Parathyroid adenoma (tissue), 2 donors: ENCODE measurements around the gene NECAP2.

Source experiments
- H2AFZ ChIP-seq: fragments of 300-600 bp; sonication (generic); one replicate; pipeline ENCODE4 v1.7.0; 2017; ENCODE audit warnings: antibody characterized with exemption, mild to moderate bottlenecking
- H3K27ac ChIP-seq: fragments of 300-600 bp; sonication (generic); one replicate; pipeline ENCODE4 v1.7.0; 2017
- H3K27me3 ChIP-seq: fragments of 300-600 bp; sonication (generic); one replicate; pipeline ENCODE4 v1.7.0; 2017; ENCODE audit warnings: low read length; ENCODE audit not compliant: control insufficient read depth, insufficient read depth
- H3K36me3 ChIP-seq: fragments of 300-600 bp; sonication (generic); one replicate; pipeline ENCODE4 v1.7.0; 2017; ENCODE audit warnings: low read length; ENCODE audit not compliant: control insufficient read depth, insufficient read depth
- H3K4me1 ChIP-seq: fragments of 300-600 bp; sonication (generic); one replicate; pipeline ENCODE4 v1.7.0; 2017; ENCODE audit warnings: control low read depth
- H3K4me2 ChIP-seq: fragments of 300-600 bp; sonication (generic); one replicate; pipeline ENCODE4 v1.7.0; 2017; ENCODE audit warnings: low read length
- H3K4me3 ChIP-seq: fragments of 300-600 bp; sonication (generic); one replicate; pipeline ENCODE4 v1.7.0; 2017; ENCODE audit warnings: low read depth, low read length
- H3K79me2 ChIP-seq: fragments of 300-600 bp; sonication (generic); one replicate; pipeline ENCODE4 v1.7.0; 2017; ENCODE audit warnings: control low read depth
- H3K9ac ChIP-seq: fragments of 300-600 bp; sonication (generic); one replicate; pipeline ENCODE4 v1.7.0; 2017; ENCODE audit warnings: mild to moderate bottlenecking
- H3K9me3 ChIP-seq: fragments of 300-600 bp; sonication (generic); one replicate; pipeline ENCODE4 v1.7.0; 2017; ENCODE audit warnings: low read length; ENCODE audit not compliant: control insufficient read depth
- CTCF ChIP-seq: fragments of 300-600 bp; sonication (generic); IDR thresholded peaks from one replicate; pipeline ENCODE4 v1.7.0; 2017; ENCODE audit warnings: antibody characterized with exemption, mild to moderate bottlenecking
- donor health status: primary hyperparathyroidism.

NECAP2 gene

GRCh38 chr1:16461681-16462080 lies 21.2 kb downstream of the NECAP2 start:
- no peaks in the 10 kb centered on the region for H3K36me3 ChIP-seq

GRCh38 chr1:16462773-16463330 lies 22.3 kb downstream of the NECAP2 start:
- Histone ChIP-seq H3K79me2 (no peaks in the 10 kb centered on the region), H3K36me3 (no peaks in the 10 kb centered on the region), H3K9ac (no peak overlapping the region), H3K4me1 (no peaks in the 10 kb centered on the region), H3K4me2 (no peak overlapping the region), H3K9me3 (no peaks in the 10 kb centered on the region), H3K27me3 (no peaks in the 10 kb centered on the region), H2AFZ (no peak overlapping the region), H3K4me3 (no peak overlapping the region), H3K27ac (no peak overlapping the region)
- no peak for TF ChIP-seq CTCF

More at GRCh38 chr1:16461681-16462080, 21.2 kb downstream of the NECAP2 start:
- Histone ChIP-seq H3K9me3 (no peaks in the 10 kb centered on the region), H3K9ac (no peak overlapping the region), H3K27ac (no peak overlapping the region), H3K4me3 (no peak overlapping the region), H3K4me2 (no peak overlapping the region), H3K4me1 (no peaks in the 10 kb centered on the region), H3K27me3 (no peaks in the 10 kb centered on the region), H2AFZ (no peak overlapping the region), H3K79me2 (no peaks in the 10 kb centered on the region)
- no peak for TF ChIP-seq CTCF

GRCh38 chr1:16464917-16465625 lies 24.5 kb downstream of the NECAP2 start:
- Histone ChIP-seq H2AFZ (no peak overlapping the region), H3K4me1 (no peaks in the 10 kb centered on the region), H3K4me2 (no peak overlapping the region), H3K79me2 (no peaks in the 10 kb centered on the region), H3K27ac (no peak overlapping the region), H3K36me3 (no peaks in the 10 kb centered on the region), H3K9ac (no peak overlapping the region), H3K27me3 (no peaks in the 10 kb centered on the region), H3K9me3 (no peaks in the 10 kb centered on the region), H3K4me3 (no peak overlapping the region)
- no peak for TF ChIP-seq CTCF

GRCh38 chr1:16468558-16468957 lies 28.0 kb downstream of the NECAP2 start:
- no peak overlapping the region for H3K4me2 ChIP-seq
- no peaks in the 10 kb centered on the region for H3K79me2 ChIP-seq
- no peak overlapping the region for H2AFZ ChIP-seq
- no peak overlapping the region for H3K9ac ChIP-seq
- no peak overlapping the region for H3K27ac ChIP-seq
- H3K27me3 ChIP-seq = no peaks in the 10 kb centered on the region
- TF ChIP-seq CTCF = no peak
- no peak overlapping the region for H3K4me3 ChIP-seq
- no peaks in the 10 kb centered on the region for H3K36me3 ChIP-seq
- H3K4me1 ChIP-seq = no peaks in the 10 kb centered on the region
- H3K9me3 ChIP-seq = no peaks in the 10 kb centered on the region
